Right renal pelvis (tissue), 4 donors: ENCODE results near the gene YIPF2. TPM values are rescaled to one million over a fixed set of nuclear protein-coding genes. Genes with fewer than 3 reads are reported as not detected.
"Not testable (repeated sequence)": the region's sequence is repeated elsewhere in the genome, so short reads cannot be mapped to it uniquely, and the experiment has no call there.

Source experiments
- DNase-seq, 4 donors: peaks; one replicate each; pipeline ENCODE4 v3.0.0-alpha.2; 2013; ENCODE audit warnings: low read depth in 4 of 4, low spot score in 3 of 4, missing footprints in 1 of 4
- polyA plus RNA-seq, 4 donors: library from polyadenylated mRNA; unstranded; fragments of 120-200 nt; gene quantifications; one replicate each; pipeline ENCODE4 v1.2.1, GENCODE V29; 2013; ENCODE audit not compliant: insufficient read length in 4 of 4

The YIPF2 gene
- polyA plus RNA-seq, 4 donors, result 40.1 to 57.4 (median 42.0) TPM

DNA sequence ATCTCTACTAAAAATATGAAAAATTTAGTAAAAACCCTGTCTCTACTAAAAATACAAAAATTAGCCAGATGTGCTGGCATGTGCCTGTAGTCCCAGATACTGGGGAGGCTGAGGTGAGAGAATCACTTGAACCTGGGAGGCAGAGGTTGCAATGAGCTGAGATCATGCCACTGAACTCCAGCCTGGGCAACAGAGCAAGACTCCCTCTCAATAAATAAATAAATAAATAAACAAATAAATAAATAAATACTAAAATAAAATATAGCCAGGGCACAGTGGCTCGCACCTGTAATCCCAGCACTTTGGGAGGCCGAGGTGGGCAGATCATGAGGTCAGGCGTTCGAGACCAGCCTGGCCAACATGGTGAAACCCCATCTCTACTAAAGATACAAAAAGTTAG lies 15.0 kb upstream of the YIPF2 start:
- not testable (repeated sequence) for DNase-seq

DNA sequence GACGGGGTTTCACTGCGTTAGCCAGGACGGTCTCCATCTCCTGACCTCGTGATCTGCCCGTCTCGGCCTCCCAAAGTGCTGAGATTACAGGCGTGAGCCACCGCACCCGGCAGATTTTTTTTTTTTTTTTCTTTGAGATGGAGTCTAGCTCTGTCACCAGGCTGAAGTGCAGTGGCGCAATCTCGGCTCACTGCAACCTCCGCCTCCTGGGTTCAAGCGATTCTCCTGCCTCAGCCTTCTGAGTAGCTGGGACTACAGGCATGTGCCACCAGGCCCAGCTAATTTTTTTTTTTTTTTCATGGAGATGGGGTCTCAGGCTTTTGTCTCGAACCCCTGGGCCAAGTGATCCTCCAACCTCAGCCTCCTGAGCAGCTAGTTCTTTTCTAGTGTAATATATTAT lies 13.2 kb upstream of the YIPF2 start:
- not testable (repeated sequence) for DNase-seq

DNA sequence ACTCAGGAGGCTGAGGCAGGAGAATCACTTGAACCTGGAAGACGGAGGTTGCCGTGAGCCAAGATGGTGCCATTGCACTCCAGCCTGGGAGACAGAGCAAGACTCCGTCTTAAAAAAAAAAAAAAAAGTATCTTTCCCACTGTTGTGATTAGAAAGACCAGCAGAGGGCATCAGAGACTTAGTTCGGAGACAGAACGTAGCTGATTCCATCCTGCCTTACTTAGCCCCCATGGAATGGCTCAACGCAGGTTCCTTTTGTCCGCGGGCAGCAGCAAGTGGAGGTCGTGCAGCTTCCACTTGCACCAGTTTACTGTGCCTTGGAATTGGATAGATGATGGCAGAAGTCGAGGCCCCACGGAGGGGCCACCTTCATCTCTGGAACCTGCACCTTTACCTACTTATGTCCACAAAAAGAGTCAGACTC lies 8.2 kb upstream of the YIPF2 start:
- DNase-seq, result peak; percentile 61 to 74 (median 67)

DNA sequence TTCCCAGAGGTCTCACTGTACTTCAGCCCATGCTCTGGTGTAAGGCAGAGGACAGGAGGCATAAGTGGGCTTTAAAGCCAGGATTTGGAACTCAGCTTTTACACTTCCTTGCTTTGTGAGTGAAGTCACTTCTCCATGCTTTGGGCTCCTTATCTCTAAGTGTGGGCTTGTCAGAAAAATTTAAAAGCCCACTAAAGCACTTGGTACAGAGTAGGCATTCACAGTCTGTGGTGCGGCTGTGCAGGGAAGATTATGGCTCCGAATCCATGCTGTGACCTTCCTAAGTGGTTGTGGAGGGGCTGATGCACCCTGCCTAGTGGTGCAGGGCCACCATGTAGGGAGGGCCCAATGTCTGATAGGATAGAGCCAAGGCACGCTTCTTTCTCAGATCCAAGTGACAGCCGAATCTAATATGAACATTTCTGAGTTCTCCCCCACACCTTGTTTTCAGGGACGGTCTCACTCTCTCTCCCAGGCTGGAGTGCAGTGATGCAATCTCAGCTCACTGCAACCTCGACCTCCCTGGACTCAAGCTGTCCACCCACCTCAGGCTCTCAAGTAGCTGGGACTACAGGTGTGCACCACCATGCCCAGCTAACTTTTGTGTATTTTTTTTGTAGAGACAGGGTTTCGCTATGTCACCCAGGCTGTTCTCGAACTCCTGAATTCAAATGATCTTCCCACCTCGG lies 7.1 kb upstream of the YIPF2 start:
- no peak for DNase-seq

DNA sequence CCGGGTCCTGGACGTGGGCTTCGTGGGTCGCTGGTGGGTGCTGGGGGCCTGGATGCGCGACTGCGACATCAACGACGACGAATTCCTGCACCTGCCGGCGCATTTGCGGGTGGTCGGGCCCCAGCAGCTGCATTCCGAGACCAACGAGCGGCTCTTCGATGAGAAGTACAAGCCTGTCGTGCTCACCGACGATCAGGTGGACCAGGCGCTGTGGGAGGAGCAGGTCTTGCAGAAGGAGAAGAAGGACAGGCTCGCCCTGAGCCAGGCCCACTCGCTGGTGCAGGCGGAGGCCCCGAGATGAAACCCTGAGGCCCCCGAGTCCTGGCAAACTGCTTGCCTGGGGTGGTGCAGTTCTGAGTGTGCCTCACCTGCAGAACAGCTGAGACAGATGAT lies 959 bp upstream of the YIPF2 start:
- no peak for DNase-seq

DNA sequence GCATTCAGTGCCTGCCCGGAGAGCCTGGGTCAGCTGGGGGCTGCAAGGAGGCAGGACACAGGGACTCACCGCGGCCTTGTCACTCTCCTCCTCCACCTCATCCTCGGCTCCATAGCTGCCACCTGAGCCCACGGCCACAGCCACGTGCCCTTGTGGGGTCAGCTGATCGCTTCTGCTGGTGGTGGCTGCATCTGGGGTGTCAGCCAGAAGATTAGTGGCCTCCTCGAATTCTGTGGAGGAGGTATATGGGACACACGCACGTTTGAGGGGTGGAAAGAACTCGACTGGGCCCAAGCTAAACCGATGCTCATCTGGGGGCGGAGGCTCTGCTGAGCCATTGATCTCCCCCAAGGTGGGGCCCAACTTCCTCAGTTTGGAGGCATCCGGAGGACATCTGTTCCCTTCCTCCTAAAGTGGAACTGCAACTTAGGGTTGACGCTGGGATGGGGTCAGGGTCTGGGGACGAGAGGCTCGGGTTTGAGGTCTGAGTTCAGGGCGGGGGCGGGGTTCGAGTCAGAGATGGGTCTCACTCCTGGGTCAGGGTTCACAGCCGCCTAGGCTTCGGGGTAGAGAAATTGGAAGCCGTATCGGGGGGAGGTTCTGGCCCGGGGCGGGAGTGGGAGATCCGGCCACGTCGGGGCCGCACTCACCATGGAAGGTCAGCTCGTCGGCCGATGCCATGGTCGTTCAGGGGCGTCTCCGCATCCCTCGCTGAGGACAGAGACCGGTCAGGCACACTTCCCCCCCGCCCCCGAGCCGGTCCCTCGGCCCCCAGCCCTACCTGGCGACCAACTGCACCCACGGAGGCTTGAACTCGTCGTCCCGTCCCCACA lies 493 bp downstream of the YIPF2 start:
- DNase-seq, result no peak

DNA sequence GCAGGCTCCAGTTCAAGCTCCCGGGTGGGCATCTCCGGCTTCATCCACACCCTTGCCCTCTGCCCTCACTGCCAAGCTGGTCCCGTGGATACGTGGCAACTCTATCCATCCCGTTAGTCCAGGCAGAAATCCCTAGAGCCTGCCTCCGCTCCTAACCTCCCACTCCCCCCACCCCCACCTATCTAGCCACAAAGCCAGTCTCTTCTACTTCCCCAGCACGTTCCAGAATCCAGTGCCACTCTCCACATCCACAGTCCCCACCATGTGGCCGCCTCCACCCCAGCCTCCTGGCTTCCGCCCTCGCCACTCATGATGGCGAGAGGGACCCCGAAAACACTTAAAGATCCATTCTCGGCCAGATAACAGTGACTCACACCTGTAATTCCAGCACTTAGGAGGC lies 3.8 kb downstream of the YIPF2 start:
- DNase-seq, result no peak

DNA sequence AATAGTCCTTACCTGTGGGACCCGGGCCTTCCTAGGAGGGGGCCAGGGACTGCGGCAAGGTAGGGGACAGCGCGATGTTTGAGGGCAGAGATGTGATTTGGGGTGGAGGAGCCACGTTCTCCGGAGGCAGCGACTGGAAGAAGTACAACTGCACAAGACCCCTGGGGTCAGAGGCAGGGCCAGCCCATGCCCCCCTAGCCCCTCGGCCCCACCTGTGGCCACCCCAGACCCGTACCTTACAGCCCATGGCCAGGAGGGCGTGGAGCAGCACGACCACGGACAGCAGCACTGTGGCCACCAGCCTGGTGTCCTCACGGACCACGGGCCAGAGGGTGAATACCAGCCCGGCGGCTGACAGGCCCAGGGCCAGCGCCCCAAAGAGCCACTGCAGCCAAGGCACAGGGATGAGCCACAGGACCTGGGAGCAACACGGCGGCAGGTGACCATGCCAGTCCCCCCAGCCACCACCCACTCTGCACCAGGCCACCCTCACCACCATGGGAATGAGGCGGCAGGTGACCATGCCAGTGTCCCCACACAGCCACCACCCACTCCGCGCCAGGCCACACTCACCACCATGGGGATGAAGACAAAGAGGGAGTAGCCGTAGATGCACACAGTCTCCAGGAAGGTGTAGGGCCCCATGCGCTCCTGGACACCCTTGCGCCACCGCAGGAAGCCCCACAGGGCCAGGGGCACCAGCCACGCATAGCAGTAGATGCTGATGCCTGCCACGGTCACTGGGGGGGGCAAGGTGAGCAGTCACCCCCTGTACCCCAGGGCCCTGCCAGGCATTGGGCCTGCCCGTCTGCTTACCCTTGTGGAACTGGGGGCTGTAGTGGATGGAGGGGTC lies 5.0 kb downstream of the YIPF2 start:
- DNase-seq, result no peak

DNA sequence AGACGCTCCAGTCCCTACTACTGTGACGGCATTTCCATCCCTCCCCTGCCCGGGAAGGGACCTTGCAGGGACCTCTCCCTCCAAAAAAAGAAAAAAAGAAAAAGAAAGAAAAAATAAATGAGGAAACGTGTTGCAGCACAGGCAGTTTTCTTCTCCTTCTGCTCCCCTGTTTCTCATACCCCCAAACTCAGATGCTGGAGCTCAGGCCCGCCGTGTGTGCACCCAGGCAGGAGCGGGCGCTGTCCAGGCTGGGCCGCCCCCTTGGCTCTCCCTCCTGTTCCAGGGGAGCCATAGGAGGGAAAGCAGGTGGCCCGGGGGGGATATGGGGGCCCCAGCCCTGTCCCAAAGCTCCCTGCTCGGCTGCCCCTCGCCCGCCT lies 5.8 kb downstream of the YIPF2 start:
- DNase-seq, result no peak

DNA sequence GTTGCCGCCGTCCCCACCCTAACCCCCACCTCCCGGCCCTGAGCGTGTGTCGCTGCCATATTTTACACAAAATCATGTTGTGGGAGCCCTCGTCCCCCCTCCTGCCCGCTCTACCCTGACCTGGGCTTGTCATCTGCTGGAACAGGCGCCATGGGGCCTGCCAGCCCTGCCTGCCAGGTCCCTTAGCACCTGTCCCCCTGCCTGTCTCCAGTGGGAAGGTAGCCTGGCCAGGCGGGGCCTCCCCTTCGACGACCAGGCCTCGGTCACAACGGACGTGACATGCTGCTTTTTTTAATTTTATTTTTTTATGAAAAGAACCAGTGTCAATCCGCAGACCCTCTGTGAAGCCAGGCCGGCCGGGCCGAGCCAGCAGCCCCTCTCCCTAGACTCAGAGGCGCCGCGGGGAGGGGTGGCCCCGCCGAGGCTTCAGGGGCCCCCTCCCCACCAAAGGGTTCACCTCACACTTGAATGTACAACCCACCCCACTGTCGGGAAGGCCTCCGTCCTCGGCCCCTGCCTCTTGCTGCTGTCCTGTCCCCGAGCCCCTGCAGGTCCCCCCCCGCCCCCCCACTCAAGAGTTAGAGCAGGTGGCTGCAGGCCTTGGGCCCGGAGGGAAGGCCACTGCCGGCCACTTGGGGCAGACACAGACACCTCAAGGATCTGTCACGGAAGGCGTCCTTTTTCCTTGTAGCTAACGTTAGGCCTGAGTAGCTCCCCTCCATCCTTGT lies 6.4 kb downstream of the YIPF2 start:
- DNase-seq, result no peak

DNA sequence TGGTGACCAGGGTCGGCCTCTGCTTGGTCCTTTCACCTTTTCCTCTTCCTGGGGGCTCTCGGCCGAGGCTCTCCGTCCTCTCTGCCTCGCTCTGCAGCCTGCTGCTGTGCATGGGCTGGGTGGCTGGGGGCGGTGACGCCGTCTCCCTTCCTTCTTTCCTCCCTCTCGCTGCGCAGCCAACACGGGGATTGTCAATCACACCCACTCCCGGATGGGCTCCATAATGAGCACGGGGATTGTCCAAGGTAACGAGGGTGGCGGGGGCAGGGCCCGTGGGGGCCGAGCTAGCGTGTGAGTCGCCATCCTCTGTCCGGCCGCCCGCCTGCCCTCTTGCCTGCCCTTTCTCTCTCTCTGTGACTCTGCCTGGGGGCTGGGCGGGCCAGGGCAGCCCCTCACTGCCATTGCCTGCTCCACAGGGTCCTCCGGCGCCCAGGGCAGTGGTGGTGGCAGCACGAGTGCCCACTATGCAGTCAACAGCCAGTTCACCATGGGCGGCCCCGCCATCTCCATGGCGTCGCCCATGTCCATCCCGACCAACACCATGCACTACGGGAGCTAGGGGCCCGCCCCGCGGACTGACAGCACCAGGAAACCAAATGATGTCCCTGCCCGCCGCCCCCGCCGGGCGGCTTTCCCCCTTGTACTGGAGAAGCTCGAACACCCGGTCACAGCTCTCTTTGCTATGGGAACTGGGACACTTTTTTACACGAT lies 7.1 kb downstream of the YIPF2 start:
- DNase-seq, result no peak

DNA sequence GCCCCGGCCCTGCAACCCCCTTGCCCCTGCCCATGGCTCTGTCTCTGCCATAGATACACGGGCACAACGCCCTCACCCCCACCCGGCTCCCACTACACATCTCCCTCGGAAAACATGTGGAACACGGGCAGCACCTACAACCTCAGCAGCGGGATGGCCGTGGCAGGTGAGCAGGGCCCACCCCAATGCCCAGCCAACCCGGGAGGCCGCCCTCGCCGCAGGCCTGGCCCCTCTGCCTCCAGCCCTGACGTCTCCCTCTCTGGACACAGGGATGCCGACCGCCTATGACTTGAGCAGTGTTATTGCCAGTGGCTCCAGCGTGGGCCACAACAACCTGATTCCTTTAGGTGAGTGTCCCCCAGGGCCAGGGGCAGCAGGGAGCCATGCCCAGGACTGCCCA lies 7.7 kb downstream of the YIPF2 start:
- DNase-seq, result no peak

DNA sequence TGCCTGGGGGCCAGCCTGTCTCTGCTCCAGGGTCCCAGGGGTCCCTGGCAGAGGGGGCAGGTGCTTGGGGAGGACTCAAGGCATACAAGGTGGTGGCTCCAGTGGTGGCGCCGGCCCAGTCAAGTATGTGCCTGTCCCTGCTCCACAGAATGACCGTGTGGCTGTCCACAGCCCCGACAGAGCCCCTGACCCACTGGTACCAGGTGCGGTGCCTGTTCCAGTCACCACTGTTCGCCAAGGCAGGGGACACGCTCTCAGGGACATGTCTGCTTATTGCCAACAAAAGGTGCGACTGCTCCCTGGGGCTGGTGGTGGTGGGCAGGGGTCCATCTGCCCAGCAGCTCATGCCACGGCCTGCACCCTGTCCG lies 8.2 kb downstream of the YIPF2 start:
- no peak for DNase-seq

DNA sequence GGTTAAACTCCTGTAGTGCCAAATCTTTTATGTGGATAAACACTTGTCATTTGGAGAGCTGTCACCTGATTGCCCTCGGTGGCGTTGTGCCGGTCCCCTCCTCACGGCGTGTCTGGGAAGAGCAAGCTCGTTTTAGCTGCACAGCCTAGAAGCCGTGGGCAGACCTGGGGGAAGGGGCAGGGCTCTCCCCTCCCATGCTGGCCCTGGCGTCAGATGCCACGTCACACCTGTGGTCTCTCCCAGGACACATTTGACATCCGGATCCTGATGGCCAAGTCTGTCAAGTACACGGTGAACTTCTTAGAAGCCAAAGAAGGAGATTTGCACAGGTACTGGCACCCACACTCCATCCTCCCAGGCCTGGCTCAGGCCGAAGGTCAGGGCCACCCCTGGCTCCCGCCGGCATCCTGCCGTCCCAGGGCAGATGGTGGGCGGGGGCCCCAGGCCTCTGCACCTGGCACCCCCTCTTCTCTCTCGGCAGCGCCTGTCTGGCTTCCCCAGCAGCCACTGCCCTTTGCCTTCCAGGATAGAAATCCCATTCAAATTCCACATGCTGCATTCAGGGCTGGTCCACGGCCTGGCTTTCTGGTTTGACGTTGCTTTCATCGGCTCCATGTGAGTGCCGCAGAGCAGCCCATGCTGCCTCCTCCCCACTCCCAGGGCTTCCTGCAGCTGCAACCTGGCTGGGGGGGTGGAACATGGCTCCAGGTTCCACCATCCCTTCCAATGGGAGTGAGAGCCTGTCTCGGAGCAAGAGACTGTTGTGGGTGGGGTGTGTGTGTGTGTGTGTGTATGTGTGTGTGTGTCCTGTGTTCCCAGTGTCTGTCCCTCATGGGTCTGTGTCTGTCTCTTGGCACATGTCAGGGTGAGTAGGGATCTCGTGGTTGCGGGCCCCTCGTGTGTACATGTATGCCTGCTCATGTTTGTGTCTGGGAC lies 8.8 kb downstream of the YIPF2 start:
- no peak for DNase-seq

DNA sequence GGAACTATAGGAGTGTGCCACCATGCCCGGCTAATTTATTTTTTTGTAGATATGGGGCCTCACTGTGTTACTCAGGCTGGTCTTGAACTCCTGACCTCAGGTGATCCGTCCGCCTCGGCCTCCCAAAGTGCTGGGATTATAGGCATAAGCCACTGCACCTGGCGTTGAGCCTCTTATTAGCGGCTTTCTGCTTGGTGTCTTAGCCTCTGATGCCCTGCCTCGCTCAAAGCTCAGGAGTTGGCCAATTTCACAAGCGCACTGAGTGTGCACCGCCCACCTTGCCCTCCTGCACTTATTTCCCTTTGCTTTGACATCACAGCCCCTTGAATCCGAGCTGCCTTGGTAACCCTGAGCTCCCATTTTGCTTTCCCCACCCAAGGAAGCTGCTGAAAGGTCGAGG lies 10.1 kb downstream of the YIPF2 start:
- no peak for DNase-seq

DNA sequence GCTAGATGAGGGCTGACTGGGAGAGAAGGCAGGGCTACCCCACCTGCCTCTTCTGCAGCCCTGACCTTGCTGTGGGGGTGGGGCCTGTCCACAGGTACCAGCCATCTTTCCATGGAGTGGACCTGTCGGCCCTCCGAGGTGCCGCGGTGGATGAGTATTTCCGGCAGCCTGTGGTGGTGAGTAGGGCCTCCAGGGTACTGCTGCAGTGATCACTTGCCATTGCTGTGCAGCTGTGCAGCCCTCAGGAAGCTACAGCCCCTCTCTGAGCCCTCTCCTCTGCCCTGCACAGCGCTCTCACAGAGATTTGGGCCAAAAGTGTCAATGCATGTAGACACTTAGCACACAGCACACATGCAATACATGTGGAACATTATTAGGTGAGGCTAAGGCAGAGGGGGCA lies 11.8 kb downstream of the YIPF2 start:
- DNase-seq, result no peak

DNA sequence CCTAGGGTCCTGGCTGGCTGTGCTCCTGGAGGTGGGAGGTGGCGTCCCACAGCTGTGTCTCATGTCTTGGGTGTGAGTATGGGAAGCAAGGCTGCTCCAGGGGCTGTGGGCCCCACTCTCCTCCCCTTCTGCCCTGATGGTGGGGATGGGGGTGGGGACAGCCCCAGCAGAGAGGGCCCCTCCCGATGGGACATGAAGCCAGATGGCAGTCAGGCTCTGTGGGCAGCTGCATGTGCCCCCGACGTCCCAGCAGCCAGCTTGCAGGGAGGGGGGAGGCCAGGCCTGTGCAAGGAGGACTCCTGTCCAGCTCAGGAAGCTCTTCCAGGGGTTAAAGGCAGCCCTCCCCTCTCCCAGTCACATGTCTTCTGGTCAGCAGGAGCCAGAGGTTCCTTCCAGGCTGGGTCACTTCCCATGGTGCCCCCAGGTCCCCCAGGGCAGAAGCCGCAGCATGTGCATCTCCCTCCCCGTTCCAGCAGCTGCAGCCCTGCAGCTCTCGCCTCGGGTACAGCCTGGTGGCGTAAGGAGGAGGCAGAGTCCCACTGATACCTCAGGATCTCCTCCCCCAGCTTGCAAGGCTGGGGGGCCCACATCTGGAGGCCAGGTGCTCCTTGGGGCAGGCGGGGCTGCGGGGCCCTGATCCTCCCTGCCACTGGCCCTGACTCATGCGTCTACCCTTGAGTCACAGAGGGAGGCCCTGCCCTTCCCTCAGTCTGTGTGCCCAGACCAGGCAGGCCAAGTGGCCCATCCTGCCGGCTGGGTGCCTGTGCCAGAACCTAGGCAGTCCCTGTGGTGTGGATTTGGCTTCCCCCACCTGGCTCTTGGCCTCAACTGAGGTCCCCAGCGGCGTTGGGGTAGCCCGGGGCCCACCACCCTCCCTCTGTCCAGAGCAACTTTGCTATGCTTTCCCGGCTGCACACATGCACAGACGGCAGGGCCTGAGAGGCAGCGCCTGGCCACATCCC lies 13.0 kb downstream of the YIPF2 start:
- no peak for DNase-seq
